LNCaP clone FGC (cell line): ENCODE measurements around the gene PRDM16.

Source experiments
- DNase-seq: peaks from one replicate; pipeline ENCODE4 v3.0.0-alpha.2; 2011; ENCODE audit warnings: low read depth
- H3K4me3 ChIP-seq: 2 replicates; pipeline ENCODE4 v1.5.1; 2011; ENCODE audit warnings: mild to moderate bottlenecking, low read depth, low read length, control low read depth
- CTCF ChIP-seq: IDR thresholded peaks from 2 replicates; pipeline ENCODE4 v1.5.1; 2012; ENCODE audit warnings: mild to moderate bottlenecking; ENCODE audit not compliant: control insufficient read depth, insufficient read depth; ENCODE audit errors: extremely low read depth

PRDM16 gene

GRCh38 chr1:3476666-3477065, 407.7 kb downstream of the PRDM16 start:
- no peak for TF ChIP-seq CTCF
- DNase-seq = no peak

GRCh38 chr1:3477241-3477995, 408.4 kb downstream of the PRDM16 start:
- DNase-seq = no peak
- TF ChIP-seq CTCF = no peak

More at GRCh38 chr1:3476666-3477065, 407.7 kb downstream of the PRDM16 start:
- no peak overlapping the region for H3K4me3 ChIP-seq

GRCh38 chr1:3478187-3478586, 409.2 kb downstream of the PRDM16 start:
- no peak overlapping the region for H3K4me3 ChIP-seq
- TF ChIP-seq CTCF = no peak
- no peak for DNase-seq

More at GRCh38 chr1:3477241-3477995, 408.4 kb downstream of the PRDM16 start:
- no peak overlapping the region for H3K4me3 ChIP-seq

GRCh38 chr1:3479511-3480368, 410.7 kb downstream of the PRDM16 start:
- DNase-seq = no peak
- no peak for TF ChIP-seq CTCF
- no peak overlapping the region for H3K4me3 ChIP-seq

GRCh38 chr1:3480369-3480719, 411.3 kb downstream of the PRDM16 start:
- no peak overlapping the region for H3K4me3 ChIP-seq
- no peak for TF ChIP-seq CTCF
- DNase-seq = no peak

- H3K4me3 ChIP-seq = no peak overlapping the region
- TF ChIP-seq CTCF = no peak
- DNase-seq = no peak
Observed at GRCh38 chr1:3481046-3481445, 412.0 kb downstream of the PRDM16 start.
